Measurements from ENCODE around the gene WDR90.

- no peak for TF ChIP-seq CTCF (conservative IDR thresholded peaks at IDR 0.05; ENCODE audit: low read length)
- TF ChIP-seq EZH2phosphoT487 (IDR thresholded peaks at IDR 0.05; ENCODE audit: borderline replicate concordance): no peak
Observed at GRCh38 chr16:659618-660017, 10.5 kb downstream of the WDR90 start.
